HCT116 (cell line): ENCODE measurements around the gene DCAF17.
"Not testable (repeated sequence)": the region's sequence is repeated elsewhere in the genome, so short reads cannot be mapped to it uniquely, and the experiment has no call there.

Experiments
- CTCF ChIP-seq, 3 experiments: fragments of 200-600 bp in 1 of 3; sonication (generic) in 1 of 3; IDR thresholded peaks in 2 of 3; conservative IDR thresholded peaks in 1 of 3; 2 replicates each; pipeline ENCODE4 v1.5.1; 2012 to 2017; ENCODE audit warnings: low read depth in 2 of 3, low read length in 2 of 3, antibody characterized with exemption in 1 of 3, borderline replicate concordance in 1 of 3, control low read depth in 1 of 3, mild to moderate bottlenecking in 1 of 3, mixed read lengths in 1 of 3, mixed run types in 1 of 3, moderate library complexity in 1 of 3; ENCODE audit not compliant: insufficient read depth in 1 of 3
- EZH2 ChIP-seq: fragments of 200-600 bp; sonication (generic); IDR thresholded peaks from 2 replicates; pipeline ENCODE4 v1.6.1; 2017; ENCODE audit warnings: antibody characterized with exemption, mixed run types
- JUND ChIP-seq: IDR thresholded peaks from 2 replicates; pipeline ENCODE4 v1.6.1; 2012
- POLR2A ChIP-seq: IDR thresholded peaks from 2 replicates; pipeline ENCODE4 v1.7.0; 2011; ENCODE audit warnings: borderline replicate concordance; ENCODE audit not compliant: insufficient read depth, insufficient read length; ENCODE audit errors: extremely low read depth
- POLR2AphosphoS5 ChIP-seq: IDR thresholded peaks from 2 replicates; pipeline ENCODE4 v1.6.1; 2011; ENCODE audit warnings: mild to moderate bottlenecking, low read depth, low read length, moderate library complexity
- ZNF274 ChIP-seq: fragments of 200-500 bp; sonication (Bioruptor generic); IDR thresholded peaks from 2 replicates; pipeline ENCODE4 v1.6.1; 2014; ENCODE audit warnings: mild to moderate bottlenecking, low read depth, low read length, inconsistent platforms

GRCh38 chr2:171530859-171531258 is 96.8 kb downstream of the DCAF17 start:
- not testable (repeated sequence) for TF ChIP-seq POLR2AphosphoS5; CTCF (IDR thresholded peaks at IDR 0.05 in 2 of 3, conservative IDR thresholded peaks at IDR 0.05 in 1 of 3; ENCODE audit: borderline replicate concordance in 1 of 3, insufficient read depth in 1 of 3, low read depth in 2 of 3, low read length in 2 of 3); POLR2A; EZH2; ZNF274; JUND
